GM12878 (cell line): ENCODE results near the gene LOXL3. TPM values are rescaled to one million over a fixed set of nuclear protein-coding genes. Genes with fewer than 3 reads are reported as not detected.

ENCODE experiments used
- ASH2L ChIP-seq: fragments of 300-600, 200-600 bp; sonication (generic); IDR thresholded peaks from 2 replicates; pipeline ENCODE4 v1.6.1; 2017; ENCODE audit warnings: low read depth, mild to moderate bottlenecking, borderline replicate concordance
- BMI1 ChIP-seq: fragments of 450-650 bp; IDR thresholded peaks from 2 replicates; pipeline ENCODE4 v1.6.1; 2016; ENCODE audit warnings: mild to moderate bottlenecking, moderate library complexity, borderline replicate concordance
- EED ChIP-seq: sonication (generic); IDR thresholded peaks from 2 replicates; pipeline ENCODE4 v1.6.1; 2016; ENCODE audit warnings: antibody characterized with exemption, low read depth
- FOXK2 ChIP-seq: fragments of 450-650 bp; IDR thresholded peaks from 2 replicates; pipeline ENCODE4 v1.6.1; 2017; ENCODE audit warnings: mild to moderate bottlenecking, moderate library complexity
- IKZF1 ChIP-seq: fragments of 450-650 bp; conservative IDR thresholded peaks from 2 replicates; pipeline ENCODE4 v1.6.1; 2017; ENCODE audit warnings: antibody characterized with exemption, mild to moderate bottlenecking
- KDM1A ChIP-seq: fragments of 200-600 bp; sonication (generic); IDR thresholded peaks from 2 replicates; pipeline ENCODE4 v1.6.1; 2016; ENCODE audit warnings: borderline replicate concordance
- MEF2A ChIP-seq: IDR thresholded peaks from 2 replicates; pipeline ENCODE4 v1.6.1; 2011; ENCODE audit warnings: low read depth, mild to moderate bottlenecking, low read length, moderate library complexity; ENCODE audit not compliant: insufficient read depth
- MXI1 ChIP-seq: fragments of 150-350 bp; IDR thresholded peaks from 2 replicates; pipeline ENCODE4 v1.6.1; 2011; ENCODE audit warnings: low read depth, mild to moderate bottlenecking, inconsistent platforms, low read length, improper control_type of control experiment
- MYB ChIP-seq: fragments of 150-350 bp; IDR thresholded peaks from 2 replicates; pipeline ENCODE4 v1.6.1; 2014; ENCODE audit warnings: mild to moderate bottlenecking, low read depth, low read length, borderline replicate concordance
- NFYB ChIP-seq: IDR thresholded peaks from 2 replicates; pipeline ENCODE4 v1.6.1; 2011; ENCODE audit warnings: low read depth, mild to moderate bottlenecking, low read length, improper control_type of control experiment, moderate library complexity; ENCODE audit not compliant: insufficient read depth
- POLR2AphosphoS2 ChIP-seq: IDR thresholded peaks from 2 replicates; pipeline ENCODE4 v1.6.1; 2011; ENCODE audit warnings: low read depth, mild to moderate bottlenecking, low read length, improper control_type of control experiment, moderate library complexity
- RCOR1 ChIP-seq: conservative IDR thresholded peaks from 2 replicates; pipeline ENCODE4 v1.6.1; 2012; ENCODE audit warnings: low read depth, low read length, improper control_type of control experiment
- SMARCA5 ChIP-seq: fragments of 450-650 bp; IDR thresholded peaks from 2 replicates; pipeline ENCODE4 v1.6.1; 2017; ENCODE audit warnings: mild to moderate bottlenecking
- SRF ChIP-seq, 2 experiments: IDR thresholded peaks; 2 replicates each; pipeline ENCODE4 v1.6.1; 2011; ENCODE audit warnings: low read depth in 2 of 2, low read length in 2 of 2, mild to moderate bottlenecking in 1 of 2, moderate library complexity in 1 of 2
- STAT1 ChIP-seq: fragments of 450-650 bp; conservative IDR thresholded peaks from 2 replicates; pipeline ENCODE4 v1.6.1; 2014; ENCODE audit warnings: antibody characterized with exemption, mild to moderate bottlenecking
- ZNF274 ChIP-seq: IDR thresholded peaks from one replicate; pipeline ENCODE4 v1.8.0; 2011; ENCODE audit not compliant: insufficient read length, insufficient read depth
- polyA plus RNA-seq, 11 experiments: library from polyadenylated mRNA; depleted of rRNA in 4 of 11; unstranded in 6 of 11; stranded (reverse) in 5 of 11; fragments of >200 nt; fragmentation: Nextera tagmentation in 4 of 11; fragmentation: Illumina TruSeq in 1 of 11; extraction: Ambion mirVana in 4 of 11; extraction: Trizol in 1 of 11; gene quantifications; 1 replicate in 1 of 11; 2 replicates in 10 of 11; pipeline versions ENCODE4 v1.2.1 to v1.2.3, GENCODE V29; 2011 to 2016; ENCODE audit warnings: inconsistent platforms in 2 of 11, missing spikeins in 2 of 11, low read depth in 1 of 11
- total RNA-seq, 4 experiments: library from RNA; depleted of rRNA in 3 of 4; stranded (reverse); fragments of >200 nt in 3 of 4; fragmentation: Illumina TruSeq in 1 of 4; extraction: Trizol in 1 of 4; gene quantifications; 2 replicates each; pipeline versions ENCODE4 v1.2.1 to v1.2.3, GENCODE V29; 2013 to 2021
- TF ChIP-seq, protein P1 (sequence below): IDR thresholded peaks from 2 replicates; pipeline ENCODE4 v1.6.1; 2011; ENCODE audit warnings: low read depth, mild to moderate bottlenecking, low read length, moderate library complexity, borderline replicate concordance; ENCODE audit errors: extremely low read depth
- TF ChIP-seq, protein P2 (sequence below): fragments of 450-650 bp; IDR thresholded peaks from 2 replicates; pipeline ENCODE4 v1.6.1; 2017; ENCODE audit warnings: low read depth, mild to moderate bottlenecking, moderate library complexity
- TF ChIP-seq, protein P3 (sequence below): fragments of 450-650 bp; conservative IDR thresholded peaks from 2 replicates; pipeline ENCODE4 v1.6.1; 2017; ENCODE audit warnings: mild to moderate bottlenecking, moderate library complexity
- TF ChIP-seq, protein P4 (sequence below): fragments of 450-650 bp; IDR thresholded peaks from 2 replicates; pipeline ENCODE4 v1.6.1; 2018; ENCODE audit warnings: mild to moderate bottlenecking, low read depth, moderate library complexity; ENCODE audit not compliant: partially characterized antibody
- TF ChIP-seq, protein P5 (sequence below): fragments of 450-650 bp; IDR thresholded peaks from 2 replicates; pipeline ENCODE4 v1.6.1; 2018; ENCODE audit warnings: borderline replicate concordance, mild to moderate bottlenecking; ENCODE audit not compliant: partially characterized antibody

LOXL3 gene
- total and polyA plus RNA-seq, 10 of the 15 experiments (the other 5 are each of a cell fraction or from before 2014, with no cell fraction given), result 6.2 to 40.9 (median 23.3) TPM

DNA sequence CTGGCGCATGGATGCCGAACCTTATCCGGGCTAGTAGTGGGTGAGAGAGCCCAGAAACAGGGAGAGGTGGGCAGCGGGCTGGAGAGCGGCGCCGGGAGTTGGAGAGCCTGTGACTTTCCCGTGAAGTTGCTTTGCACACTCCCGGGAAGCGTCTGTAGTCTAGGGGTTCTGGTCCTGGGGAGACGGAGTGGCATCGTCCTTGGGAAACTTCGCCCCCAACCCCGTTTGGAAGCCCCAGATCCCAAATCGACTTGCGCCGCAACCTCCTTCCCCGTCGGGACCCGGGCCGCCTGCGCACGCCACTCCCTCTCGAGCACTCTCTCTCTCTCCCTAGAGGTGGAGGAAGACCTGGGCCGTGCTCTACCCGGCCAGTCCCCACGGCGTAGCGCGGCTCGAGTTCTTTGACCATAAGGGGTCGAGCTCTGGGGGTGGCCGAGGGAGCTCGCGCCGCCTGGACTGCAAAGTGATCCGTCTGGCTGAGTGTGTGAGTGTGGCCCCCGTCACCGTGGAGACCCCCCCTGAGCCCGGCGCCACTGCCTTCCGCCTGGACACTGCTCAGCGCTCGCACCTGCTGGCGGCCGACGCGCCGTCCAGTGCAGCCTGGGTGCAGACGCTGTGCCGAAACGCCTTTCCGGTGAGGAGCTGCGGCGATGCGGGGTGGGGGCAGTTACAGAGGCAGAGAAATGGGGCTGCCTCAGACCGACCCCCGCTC is 1.2 kb upstream of the LOXL3 start (continued):
- TF ChIP-seq SRF (IDR thresholded peaks at IDR 0.05; ENCODE audit: low read depth in 2 of 2, low read length in 2 of 2), result no peak
- TF ChIP-seq MYB, result no peak
- TF ChIP-seq, protein P1, sequence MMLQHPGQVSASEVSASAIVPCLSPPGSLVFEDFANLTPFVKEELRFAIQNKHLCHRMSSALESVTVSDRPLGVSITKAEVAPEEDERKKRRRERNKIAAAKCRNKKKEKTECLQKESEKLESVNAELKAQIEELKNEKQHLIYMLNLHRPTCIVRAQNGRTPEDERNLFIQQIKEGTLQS, result no peak
- TF ChIP-seq, protein P2, sequence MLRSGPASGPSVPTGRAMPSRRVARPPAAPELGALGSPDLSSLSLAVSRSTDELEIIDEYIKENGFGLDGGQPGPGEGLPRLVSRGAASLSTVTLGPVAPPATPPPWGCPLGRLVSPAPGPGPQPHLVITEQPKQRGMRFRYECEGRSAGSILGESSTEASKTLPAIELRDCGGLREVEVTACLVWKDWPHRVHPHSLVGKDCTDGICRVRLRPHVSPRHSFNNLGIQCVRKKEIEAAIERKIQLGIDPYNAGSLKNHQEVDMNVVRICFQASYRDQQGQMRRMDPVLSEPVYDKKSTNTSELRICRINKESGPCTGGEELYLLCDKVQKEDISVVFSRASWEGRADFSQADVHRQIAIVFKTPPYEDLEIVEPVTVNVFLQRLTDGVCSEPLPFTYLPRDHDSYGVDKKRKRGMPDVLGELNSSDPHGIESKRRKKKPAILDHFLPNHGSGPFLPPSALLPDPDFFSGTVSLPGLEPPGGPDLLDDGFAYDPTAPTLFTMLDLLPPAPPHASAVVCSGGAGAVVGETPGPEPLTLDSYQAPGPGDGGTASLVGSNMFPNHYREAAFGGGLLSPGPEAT, result peak; percentile 45; the same call in 1 of the 2 replicates
- no peak for TF ChIP-seq RCOR1
- no peak for TF ChIP-seq POLR2AphosphoS2
- TF ChIP-seq ZNF274, result no peak
- TF ChIP-seq, protein P3, sequence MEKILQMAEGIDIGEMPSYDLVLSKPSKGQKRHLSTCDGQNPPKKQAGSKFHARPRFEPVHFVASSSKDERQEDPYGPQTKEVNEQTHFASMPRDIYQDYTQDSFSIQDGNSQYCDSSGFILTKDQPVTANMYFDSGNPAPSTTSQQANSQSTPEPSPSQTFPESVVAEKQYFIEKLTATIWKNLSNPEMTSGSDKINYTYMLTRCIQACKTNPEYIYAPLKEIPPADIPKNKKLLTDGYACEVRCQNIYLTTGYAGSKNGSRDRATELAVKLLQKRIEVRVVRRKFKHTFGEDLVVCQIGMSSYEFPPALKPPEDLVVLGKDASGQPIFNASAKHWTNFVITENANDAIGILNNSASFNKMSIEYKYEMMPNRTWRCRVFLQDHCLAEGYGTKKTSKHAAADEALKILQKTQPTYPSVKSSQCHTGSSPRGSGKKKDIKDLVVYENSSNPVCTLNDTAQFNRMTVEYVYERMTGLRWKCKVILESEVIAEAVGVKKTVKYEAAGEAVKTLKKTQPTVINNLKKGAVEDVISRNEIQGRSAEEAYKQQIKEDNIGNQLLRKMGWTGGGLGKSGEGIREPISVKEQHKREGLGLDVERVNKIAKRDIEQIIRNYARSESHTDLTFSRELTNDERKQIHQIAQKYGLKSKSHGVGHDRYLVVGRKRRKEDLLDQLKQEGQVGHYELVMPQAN, result 0 out of 2 replicates have a peak, but pooled peaks have one; percentile 39
- TF ChIP-seq KDM1A, result no peak
- peak; percentile 53 for TF ChIP-seq IKZF1
- no peak for TF ChIP-seq EED
- TF ChIP-seq NFYB, result no peak
- no peak for TF ChIP-seq STAT1
- peak; percentile 44; the same call in 1 of the 2 replicates for TF ChIP-seq MXI1
- TF ChIP-seq, protein P4, sequence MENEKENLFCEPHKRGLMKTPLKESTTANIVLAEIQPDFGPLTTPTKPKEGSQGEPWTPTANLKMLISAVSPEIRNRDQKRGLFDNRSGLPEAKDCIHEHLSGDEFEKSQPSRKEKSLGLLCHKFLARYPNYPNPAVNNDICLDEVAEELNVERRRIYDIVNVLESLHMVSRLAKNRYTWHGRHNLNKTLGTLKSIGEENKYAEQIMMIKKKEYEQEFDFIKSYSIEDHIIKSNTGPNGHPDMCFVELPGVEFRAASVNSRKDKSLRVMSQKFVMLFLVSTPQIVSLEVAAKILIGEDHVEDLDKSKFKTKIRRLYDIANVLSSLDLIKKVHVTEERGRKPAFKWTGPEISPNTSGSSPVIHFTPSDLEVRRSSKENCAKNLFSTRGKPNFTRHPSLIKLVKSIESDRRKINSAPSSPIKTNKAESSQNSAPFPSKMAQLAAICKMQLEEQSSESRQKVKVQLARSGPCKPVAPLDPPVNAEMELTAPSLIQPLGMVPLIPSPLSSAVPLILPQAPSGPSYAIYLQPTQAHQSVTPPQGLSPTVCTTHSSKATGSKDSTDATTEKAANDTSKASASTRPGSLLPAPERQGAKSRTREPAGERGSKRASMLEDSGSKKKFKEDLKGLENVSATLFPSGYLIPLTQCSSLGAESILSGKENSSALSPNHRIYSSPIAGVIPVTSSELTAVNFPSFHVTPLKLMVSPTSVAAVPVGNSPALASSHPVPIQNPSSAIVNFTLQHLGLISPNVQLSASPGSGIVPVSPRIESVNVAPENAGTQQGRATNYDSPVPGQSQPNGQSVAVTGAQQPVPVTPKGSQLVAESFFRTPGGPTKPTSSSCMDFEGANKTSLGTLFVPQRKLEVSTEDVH, result no peak
- no peak for TF ChIP-seq BMI1
- TF ChIP-seq, protein P5, sequence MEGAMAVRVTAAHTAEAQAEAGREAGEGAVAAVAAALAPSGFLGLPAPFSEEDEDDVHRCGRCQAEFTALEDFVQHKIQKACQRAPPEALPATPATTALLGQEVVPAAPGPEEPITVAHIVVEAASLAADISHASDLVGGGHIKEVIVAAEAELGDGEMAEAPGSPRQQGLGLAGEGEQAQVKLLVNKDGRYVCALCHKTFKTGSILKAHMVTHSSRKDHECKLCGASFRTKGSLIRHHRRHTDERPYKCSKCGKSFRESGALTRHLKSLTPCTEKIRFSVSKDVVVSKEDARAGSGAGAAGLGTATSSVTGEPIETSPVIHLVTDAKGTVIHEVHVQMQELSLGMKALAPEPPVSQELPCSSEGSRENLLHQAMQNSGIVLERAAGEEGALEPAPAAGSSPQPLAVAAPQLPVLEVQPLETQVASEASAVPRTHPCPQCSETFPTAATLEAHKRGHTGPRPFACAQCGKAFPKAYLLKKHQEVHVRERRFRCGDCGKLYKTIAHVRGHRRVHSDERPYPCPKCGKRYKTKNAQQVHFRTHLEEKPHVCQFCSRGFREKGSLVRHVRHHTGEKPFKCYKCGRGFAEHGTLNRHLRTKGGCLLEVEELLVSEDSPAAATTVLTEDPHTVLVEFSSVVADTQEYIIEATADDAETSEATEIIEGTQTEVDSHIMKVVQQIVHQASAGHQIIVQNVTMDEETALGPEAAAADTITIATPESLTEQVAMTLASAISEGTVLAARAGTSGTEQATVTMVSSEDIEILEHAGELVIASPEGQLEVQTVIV, result no peak
- TF ChIP-seq ASH2L, result no peak
- TF ChIP-seq MEF2A, result no peak
- TF ChIP-seq FOXK2, result no peak
- TF ChIP-seq SMARCA5, result no peak
